Activated CD8-positive, alpha-beta memory T cell treated with anti-CD3 and anti-CD28 coated beads for 4 hours (primary cell): ENCODE measurements around the gene SEPTIN3.

Experiments
- DNase-seq, 2 donors: peaks; one replicate each; pipeline ENCODE4 v3.0.0-alpha.2; 2020; ENCODE audit warnings: low read depth in 2 of 2

Gene SEPTIN3, protein sequence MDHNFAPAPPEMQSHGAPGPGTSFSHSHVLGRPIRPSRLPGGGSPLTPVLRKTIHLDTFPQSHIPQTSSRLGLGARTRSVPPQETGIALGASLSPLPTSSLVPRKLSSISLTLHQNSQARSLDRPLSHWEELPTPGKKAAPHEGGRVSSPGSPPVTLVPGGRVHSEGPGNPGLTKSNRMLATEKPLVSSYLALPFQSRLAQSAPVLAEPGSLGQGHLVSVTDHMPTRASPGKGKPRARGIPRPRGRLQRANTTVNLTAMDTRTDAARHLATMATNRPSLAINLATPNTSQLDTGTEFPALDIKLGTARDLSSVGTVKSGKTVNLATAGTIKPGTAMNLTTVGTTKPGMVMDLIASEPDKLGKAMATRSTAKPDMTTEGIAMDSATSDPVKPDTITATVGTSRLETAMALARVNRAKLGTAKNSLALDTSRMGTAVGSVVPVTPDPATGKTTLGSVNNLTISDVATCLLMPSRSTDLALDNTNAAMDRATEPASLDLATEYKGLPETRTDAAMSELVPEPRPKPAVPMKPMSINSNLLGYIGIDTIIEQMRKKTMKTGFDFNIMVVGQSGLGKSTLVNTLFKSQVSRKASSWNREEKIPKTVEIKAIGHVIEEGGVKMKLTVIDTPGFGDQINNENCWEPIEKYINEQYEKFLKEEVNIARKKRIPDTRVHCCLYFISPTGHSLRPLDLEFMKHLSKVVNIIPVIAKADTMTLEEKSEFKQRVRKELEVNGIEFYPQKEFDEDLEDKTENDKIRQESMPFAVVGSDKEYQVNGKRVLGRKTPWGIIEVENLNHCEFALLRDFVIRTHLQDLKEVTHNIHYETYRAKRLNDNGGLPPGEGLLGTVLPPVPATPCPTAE

DNA sequence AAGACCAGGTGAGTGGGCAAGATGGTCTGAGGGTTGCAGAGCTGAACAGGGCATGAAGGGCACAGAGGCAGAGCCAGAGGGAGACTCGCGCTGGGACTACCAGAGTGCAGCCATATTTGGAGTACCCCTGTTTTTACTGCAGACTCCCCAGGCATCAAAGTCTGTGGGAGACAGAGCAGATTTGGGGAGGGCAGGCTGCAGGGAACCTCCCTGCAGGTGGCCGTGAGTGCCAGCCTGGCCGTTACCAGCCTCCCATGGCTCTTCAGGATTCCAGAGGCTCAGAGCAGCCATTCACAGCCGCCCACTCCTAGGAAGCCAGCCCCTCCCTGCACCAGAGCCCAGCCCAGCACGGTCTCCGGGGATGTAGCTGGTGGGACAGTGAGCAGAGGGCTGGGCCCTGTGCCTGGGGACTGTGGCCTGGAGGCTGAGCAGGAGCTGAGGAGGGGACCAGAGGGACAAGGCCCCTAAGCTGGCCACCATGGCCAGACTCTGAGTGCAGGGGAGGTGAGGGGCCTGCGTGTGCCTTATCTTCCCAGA lies at the start of gene SEPTIN3:
TSS of gene SEPTIN3 (plus strand) at position 334 of the 537 bp plus-strand sequence. CDS start 2,050 bp downstream, outside the sequence.
- DNase-seq, result no peak

DNA sequence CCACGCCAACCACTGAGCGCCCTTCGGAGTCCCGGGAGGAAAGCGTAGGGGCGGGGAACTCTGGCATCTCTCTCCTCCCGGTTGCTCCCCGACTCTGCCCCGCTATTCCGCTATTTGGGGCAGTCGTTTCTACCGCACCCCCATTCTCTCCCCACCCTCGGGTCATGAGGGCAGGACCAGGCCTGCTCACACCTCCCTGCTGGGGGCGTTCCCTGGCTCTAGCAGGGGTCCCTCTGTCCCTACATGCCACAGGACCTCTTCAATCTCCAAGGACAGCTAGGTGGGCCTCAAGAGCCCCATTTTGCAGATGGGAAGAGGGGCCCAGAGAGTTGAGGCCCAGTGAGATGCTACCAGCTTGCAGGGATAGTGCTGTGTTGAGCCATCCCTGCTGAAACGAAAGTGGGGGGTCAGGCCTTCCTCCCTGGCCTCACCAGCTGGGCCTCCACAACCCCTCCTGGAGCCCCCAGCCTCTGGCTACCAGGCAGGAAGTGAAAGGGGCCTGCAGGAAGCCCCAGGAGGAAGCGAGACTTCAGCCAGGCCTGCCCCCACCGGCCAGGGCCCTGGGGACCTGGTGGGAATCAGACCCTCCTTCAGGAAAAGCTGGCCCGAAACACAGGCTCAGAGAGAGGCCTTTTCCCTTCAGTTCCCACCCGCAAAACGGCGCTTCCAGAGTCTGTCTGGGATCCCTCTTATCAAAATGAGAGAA lies 48.8 kb upstream of the SEPTIN3 start:
- no peak for DNase-seq

DNA sequence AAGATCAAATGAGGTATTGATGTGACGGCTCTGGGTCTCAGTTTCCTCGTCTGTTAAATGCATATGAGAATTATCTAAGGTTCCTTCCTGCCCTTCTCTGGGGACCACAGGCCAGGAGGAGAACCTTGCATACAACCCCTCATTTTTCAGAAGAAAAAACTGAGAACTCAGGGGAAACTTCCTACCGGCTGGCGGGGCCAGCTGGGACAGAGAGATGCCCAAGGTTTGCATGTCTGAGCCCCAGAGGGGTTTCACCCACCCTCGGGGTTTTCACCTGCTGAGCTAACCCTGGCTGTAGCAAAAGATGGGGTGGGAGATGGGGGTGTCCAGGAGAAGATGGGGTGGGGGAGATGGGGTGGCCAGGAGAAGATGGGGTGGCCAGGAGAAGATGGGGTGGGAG lies 46.9 kb upstream of the SEPTIN3 start:
- DNase-seq, result no peak

DNA sequence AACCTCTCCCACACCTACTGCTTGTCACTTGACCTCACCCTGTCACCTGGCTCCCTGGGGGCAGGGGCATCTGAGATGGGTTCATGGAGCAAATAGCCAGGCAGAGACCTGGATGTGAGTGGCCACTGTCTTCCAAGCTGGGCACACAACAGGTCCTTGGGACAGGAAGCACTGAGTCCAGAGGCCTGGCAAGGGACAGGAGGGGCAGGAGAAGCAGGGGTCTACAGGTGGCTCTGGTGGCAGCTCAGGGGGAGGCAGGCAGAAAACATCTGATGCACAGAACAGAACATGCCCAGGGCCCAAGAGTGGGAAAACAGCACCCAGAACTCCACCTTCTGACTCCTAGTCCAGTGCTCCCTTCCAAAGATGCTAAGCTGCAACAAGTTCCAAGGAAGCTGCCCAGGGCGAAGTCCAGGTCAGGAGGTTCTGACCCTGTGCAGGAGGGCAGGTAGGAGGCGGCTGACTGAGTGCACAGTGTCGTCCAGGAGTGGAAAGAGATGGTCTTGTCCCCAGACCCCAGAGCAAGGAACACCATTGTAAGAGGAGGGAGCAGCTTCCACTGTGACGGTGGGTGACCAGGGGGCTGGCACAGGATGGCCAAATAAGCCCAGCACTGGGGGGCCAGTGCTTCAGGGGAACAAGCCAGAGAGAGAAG lies 46.2 kb upstream of the SEPTIN3 start:
- DNase-seq, result no peak

DNA sequence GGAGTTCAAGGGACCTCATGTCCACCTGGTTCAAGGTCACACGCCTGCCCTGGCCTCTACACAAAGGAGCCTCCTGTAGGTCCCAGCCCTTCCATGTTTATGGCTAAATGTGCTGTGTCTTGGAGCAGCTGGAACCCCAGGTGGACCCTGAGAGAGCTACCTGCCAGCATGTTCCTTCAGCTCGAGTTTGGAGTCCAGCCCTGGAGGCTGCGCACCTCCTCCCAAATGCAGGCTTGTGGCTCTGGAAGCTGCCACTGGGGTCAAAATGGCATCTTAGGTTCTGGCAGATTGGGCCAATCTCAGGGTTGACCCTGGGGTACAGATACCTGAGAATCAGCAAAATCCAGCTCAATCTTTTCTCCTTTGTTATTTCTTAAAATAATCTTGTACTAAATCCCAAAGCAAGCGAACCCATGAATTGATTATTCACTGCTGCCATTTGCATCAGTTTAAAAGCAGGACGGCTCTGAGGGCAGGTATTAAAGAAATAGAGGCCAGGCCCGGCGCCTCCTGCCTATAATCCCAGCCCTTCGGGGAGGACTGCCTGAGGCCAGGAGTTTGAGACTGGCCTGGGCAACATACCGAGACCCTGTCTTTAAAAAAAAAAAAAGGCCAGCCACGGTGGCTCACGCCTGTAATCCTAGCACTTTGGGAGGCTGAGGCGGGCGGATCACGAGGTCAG lies 45.5 kb upstream of the SEPTIN3 start:
- no peak for DNase-seq

DNA sequence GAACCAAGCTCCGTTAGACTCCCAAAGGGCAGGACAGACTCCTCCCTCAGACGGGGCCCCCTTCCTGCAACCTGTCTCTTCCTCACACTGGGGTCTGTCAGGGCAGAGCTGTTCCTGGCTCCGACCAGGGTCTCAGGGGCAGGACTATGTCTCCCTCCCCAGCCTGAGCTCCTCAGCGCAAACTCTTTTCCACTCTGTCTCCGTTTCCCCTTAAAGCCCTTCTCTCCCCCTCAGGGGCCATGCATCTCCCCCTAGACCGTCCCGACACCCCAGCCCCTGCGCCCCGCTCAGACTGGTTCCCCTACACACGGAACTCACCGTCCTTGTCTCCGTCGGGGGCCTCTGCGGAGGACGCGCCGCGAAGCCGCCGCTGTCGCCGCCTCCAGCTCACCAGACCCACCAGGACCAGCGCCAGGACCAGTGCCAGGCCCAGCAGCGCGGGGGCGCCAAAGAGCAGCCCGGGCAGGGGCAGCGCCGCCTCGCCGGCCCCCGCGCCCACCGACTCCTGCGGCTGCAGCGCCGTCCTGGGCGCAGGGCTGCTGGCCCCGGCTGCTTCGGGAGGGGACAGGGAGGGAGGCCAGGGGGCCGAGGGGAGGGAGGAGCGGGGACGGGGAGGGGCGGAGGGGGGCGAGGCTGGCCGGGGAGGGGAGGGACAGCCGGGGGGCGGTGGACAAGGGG lies 43.3 kb upstream of the SEPTIN3 start:
- peak; percentile 52 to 68 for DNase-seq

DNA sequence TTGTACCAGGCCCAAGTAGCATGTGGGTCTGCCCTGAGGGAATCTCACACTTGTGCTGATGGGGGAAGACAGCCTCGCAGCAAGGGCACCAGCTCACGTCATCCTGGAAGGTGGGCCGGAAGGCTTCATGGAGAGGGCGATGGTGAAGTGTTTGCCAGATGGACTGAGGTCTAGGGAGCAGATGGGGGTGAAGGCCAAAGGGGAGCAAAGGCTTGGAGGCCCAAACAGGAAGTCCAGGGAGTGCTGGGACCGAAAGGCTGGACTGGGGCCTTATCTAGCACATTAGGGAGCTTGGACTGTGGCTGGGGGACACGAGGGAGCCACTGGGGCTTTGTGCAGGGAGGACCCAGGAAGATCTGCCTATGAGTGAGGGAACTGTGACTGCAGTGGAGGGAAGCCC lies 41.4 kb upstream of the SEPTIN3 start:
- no peak for DNase-seq

DNA sequence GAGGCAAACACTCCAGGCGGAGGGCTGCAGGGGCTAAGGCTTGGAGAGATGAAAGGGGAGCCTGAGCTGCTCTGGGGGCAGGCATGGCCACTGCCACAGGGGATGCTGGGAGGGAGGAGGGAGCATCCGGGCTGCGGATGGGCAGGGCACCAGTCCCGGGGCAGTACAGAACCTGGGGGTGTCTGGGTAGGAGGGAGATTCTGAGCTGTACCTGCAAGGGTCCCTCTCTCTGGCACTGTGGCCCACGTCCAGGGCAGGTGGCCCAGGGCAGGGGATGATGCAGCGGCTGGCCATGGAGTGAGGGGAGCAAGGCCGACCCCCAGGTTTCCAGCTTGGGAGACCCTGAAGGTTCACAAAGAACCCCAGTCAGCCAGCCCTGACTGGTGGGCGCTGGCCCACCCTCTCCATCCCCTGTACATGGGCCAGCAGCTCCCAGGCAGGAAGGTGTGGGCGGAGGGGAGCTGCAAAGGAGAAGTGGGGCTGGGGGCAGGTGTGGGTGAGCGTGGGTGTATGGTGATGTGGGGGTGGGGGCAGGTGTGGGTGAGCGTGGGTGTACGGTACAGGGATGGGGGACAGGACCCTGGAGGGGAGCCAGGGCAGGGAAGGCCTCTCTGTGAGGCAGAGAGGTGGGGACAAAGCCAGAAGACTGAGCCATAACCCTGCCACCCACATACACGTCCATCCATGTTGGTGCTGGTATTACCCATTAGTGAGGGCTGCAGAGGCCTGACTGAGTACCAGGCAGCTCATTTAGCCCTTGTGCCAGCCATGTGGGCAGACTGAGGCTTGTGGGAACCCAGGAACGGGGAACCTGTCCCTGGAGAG lies 40.4 kb upstream of the SEPTIN3 start:
- no peak for DNase-seq

DNA sequence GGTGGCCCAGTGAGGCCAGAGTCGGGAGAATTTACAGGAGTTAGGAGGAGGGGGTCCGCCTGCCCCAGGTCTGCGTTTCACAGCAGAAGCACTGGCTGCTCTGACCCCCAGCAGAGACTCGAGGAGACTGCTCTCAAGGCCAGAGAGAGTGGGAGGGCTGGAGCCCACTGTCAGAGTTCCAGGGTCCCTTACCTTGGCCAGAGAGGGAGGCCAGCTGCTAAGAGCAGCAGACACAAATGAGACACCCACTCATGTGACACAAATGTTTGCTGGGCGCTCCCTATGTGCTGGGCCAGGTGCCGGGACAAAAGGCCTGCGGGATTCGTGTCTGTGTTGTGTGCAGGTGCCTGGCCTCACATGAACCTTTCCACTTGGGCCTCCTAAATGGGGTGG lies 39.8 kb upstream of the SEPTIN3 start:
- DNase-seq, result no peak

DNA sequence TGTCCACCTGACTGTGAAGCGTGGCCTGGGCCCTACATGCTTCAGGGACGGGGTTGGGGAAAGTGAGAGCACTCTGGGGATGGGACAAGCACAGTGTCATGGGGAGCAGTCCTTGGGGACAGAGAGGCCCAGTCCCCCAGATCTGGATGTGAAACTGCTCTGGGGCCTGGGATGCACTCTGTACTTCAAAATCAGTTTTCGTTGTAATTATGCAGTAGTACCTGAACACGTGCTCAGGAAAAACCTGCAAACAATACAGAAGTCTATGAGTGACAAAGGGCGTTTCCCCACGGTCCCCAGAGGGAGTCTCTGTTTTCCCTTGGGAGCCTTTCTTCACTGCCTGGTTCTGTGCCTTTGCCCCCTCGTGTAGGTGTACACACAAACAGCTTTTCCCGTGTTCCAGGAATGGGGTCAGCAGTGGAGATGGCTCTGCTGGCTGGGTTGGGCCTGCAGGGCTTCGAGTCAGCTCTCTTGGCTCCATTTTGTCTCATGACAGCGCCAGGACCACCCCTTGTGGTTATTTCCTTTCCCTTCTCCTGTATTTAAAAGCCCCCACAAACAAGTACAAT lies 37.5 kb upstream of the SEPTIN3 start:
- DNase-seq, result no peak

DNA sequence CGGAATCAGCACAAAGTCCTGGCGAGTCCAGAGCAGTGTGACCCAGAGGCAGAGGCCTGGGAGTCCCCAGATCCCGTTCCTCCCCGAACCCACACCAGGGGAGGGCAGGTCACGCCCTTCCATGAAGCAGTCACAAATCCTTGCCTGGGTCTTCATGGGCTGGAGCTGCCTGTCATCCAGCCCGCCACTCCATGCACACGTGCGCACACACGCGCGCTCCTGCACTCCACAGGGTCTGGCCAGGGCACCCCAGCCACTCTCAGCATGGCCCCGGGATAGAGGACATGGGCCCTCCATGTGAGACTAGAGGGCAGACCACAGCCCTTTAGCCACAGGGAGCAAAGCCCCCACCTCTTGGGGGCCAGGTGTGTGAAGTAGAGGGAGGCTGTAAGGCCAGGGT lies 36.9 kb upstream of the SEPTIN3 start:
- DNase-seq, result no peak

DNA sequence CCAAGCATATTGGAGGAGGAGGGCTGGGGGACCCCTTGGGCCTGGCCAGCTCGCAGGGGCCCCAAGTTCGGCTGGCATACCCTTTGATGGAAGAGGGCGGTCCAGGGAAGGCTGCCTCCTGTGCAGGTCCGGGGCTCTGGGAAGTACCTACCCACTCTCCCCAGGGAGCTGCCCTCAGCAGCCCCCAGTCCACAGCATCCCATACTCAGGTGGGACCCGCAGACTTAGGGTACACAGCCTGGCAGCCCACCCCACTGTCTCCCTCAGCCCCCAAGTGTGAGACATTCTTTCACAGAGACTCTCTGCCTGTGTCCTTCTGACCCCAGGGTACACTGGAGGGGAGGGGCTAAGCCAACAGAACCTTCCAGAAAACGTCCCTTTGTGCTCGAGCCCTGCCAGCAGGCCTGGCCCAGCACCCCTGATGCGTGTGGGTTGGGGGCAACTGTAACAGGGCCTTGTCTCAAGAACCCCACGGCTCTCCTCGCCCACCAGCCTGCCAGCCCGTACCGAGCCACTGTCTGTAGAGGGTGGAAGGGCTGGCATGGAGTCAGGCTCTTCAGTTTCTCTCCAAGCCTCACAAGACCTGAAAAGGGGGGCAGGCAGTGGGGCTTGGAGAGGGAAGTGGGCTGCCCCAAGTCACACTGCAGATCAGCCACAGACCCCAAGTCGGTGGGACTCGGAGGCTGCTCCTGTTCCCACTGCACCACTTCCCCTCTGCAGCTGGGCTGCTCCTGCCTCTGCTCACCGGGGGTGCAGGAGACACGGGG lies 35.6 kb upstream of the SEPTIN3 start:
- DNase-seq, result no peak

DNA sequence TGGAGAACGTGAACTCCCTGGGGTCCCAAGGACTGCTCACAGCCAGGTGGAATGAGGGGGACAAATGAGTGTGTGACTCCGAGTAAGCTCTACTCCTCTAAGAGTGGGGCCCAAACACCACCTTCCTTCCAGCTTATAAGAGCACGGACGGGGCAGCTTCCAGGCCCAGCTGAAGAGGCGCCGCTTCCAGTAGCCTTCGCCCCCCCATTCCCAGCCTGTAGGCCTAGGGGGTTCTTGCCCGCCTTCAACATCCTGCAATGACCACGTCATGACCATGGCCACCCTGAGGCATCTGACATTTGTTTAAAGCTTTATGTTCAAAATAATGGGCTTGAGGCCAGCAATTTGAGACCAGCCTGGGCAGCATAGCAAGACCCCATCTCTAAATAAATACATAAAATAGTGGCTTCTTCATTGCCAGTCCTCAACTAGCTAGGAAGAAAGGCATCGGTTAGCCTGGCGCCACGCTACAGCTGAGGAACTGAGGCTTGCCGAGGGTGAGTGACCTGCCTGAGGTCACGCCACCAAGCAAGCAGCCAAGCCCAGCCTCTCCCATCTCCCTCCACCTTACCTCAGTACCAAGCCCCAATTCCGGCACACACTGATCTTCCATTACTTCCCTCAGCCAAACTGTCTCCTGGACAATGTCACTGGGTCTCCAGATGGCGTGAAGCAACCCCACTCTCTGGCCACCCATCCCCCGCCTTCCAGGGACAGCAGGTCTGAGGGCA lies 34.8 kb upstream of the SEPTIN3 start:
- DNase-seq, result no peak

DNA sequence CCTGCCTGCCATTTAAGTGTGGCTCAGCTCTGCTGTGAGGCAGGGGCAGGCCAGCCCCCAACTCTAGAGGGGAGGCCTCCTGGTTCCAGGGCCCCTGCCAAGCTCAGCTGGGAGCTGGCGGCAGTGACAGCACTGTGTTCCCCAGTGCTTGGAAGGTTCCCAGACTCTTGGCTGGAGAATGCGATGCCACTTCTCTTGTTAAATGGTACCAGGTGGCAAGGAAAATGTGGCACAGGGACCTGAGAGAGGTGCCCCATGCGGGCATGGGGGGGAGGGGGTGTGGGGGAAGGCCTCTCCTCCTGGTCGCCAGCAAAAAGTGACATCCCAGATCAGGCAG lies 34.3 kb upstream of the SEPTIN3 start:
- DNase-seq, result no peak

DNA sequence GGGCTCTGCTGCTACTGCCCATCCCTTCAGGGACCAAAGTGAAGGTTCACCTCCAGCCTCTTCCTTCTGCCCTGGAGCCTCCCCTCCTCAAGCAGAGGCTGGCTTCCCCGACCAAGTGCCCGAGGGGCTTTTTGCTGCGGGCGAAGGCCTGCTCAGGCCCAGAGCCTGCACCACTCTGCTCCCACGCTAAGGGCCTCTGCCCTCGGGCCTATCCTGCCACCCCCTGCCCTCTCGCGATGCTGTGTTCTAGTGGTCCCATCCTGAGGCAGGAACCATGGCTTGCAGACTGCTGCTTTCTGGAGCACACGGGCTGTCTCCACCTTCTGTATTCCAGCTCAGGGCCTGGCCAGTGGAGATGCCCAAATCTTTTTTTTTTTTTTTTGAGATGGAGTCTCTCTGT lies 33.7 kb upstream of the SEPTIN3 start:
- no peak for DNase-seq

DNA sequence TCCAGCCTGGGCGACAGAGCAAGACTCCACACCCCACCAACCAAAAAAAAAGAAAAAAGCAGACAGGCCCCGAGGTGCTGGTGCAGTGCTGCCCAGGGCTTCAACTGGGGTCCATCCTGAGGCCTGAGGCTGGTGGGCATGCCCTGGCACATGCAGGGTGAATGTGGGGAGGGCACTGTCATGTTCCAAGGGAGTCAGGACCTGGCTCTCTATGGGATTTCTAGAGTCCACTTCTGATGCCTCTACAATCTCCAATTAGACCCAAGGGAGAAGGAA lies 32.4 kb upstream of the SEPTIN3 start:
- DNase-seq, result no peak

DNA sequence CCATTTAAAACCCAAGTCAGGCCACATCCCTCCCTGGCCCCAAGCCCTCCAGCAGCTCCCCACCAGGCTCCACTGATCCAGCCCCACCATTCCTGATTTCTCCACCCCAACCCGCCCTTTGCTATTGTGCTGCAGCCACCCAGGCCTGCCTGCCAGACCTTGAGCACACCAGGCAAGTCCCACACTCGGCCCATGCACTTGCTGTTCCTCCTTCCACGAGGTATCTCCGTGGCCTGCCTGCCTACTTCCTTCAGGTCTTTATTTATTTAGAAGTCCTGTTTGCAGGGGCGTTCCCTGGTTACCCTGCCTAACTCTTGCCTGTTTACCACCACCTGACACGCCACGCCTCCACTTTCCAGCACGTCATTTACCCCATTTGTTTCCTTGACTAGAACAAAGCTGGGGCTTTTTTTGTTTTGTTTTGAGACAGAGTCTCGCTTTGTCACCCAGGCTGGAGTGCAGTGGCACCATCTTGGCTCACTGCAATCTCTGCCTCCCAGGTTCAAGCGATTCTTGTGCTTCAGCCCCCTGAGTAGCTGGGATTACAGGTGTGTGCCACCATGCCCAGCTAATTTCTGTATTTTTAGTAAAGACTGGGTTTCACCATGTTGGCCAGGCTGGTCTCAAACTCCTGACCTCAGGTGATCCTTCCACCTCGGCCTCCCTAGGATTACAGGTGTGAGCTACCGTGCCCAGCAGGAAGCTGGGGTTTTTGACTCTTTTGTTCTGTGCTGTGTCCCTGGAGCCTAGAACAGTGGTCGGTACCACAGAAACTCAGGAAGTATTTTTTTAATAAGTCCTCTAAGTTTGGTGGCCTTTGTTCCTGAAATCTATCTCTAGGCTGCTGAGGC lies 29.0 kb upstream of the SEPTIN3 start:
- peak; percentile 83 to 92 for DNase-seq
